GM19238 (cell line): ENCODE measurements around the gene AMZ1.
"Not testable (repeated sequence)": the region's sequence is repeated elsewhere in the genome, so short reads cannot be mapped to it uniquely, and the experiment has no call there.

Experiments used
- DNase-seq: peaks from one replicate; pipeline ENCODE4 v3.0.0; 2011; ENCODE audit warnings: low spot score; ENCODE audit not compliant: insufficient read length

Gene AMZ1

DNA sequence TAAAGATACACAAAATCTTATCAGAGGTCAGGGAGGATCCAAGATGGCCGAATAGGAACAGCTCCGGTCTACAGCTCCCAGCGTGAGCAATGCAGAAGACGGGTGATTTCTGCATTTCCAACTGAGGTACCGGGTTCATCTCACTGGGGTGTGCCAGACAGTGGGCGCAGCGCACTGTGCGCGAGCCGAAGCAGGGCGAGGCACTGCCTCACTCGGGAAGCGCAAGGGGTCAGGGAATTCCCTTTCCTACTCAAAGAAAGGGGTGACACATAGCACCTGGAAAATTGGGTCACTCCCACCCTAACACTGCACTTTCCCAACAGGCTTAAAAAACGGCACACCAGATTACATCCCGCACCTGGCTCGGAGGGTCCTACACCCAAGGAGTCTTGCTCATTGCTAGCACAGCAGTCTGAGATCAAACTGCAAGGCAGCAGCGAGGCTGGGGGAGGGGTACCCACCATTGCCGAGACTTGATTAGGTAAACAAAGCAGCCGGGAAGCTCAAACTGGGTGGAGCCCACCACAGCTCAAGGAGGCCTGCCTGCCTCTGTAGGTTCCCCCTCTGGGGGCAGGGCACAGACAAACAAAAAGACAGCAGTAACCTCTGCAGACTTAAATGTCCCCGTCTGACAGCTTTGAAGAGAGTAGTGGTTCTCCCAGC lies 55.7 kb downstream of the AMZ1 start:
- DNase-seq: not testable (repeated sequence)

DNA sequence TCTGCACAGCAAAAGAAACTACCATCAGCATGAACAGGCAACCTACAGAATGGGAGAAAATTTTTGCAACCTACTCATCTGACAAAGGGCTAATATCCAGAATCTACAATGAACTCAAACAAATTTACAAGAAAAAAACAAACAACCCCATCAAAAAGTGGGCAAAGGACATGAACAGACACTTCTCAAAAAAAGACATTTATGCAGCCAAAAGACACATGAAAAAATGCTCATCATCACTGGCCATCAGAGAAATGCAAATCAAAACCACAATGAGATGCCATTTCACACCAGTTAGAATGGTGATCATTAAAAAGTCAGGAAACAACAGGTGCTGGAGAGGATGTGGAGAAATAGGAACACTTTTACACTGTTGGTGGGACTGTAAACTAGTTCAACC lies 60.7 kb downstream of the AMZ1 start:
- DNase-seq: not testable (repeated sequence)

DNA sequence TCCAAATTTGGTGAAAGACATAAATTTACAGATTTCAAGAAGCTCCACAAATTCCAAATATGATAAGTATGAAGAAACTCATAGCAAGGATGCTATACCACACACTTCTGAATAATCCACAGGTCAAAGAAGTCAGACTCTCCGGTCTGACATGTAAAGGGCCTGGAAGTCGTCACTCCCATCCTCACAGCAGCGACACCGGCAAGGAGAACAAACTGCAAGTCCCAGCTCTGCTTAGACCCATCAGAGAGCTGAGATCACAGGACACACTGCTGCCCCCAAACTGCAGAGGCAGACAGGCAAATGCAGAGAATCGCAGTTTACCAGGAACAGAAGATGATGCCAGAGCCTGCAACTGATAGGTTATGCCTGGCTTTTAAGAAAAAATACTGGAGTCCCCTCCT lies 62.0 kb downstream of the AMZ1 start:
- DNase-seq: no peak

DNA sequence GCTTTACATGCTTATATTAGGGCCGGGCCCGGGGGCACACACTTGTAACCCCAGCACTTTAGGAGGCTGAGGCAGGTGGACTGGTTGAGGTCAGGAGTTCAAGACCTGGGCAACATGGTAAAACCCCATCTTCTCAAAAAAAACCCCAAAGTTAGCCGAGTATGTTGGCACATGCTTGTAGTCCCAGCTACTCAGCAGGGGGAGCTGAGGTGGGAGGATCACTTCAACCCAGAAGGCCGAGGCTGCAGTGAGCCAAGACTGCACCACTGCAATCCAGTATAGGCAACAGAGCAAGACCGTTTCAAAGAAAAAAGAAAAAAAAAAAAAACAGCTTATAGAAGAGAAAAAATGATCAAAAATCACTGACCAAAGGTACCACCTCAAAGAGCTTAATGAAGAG lies 63.1 kb downstream of the AMZ1 start:
- no peak for DNase-seq

DNA sequence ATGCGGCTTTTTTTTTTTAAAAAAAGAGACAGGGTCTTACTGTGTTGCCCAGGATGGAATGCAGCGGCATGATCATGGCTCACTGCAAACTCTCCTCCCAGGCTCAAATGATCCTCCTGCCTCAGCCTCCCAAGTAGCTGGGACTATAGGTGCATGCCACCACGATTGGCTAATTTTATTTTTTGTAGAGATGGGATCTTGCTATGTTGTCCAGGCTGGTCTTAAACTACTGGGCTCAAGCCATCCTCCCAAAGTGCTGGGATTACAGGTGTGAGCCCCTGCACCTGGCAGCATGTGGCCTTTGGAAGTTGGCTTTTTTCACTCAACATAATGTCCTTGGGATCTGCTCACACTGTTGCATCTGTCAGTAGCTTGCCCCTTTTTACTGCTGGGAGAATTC lies 65.1 kb downstream of the AMZ1 start:
- DNase-seq: no peak

DNA sequence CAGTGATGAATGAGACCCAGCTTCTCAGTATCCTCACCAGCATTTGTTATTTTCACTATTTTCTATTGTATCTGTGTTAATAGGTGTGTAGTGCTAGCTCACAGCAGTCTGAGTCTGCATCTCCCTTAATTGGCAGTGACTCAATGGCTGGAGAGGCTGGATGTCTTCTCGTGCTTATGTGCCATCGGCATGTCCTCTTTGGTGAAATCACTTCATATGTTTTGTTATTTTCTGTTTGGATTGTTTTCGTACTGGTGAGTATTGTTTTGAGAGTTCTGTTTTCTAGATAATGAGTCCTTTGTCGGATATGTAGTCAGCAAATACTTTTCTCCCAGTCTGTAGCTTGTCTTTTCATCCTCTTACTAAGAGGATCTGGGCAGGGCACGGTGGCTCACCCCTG lies 66.1 kb downstream of the AMZ1 start:
- DNase-seq: no peak

DNA sequence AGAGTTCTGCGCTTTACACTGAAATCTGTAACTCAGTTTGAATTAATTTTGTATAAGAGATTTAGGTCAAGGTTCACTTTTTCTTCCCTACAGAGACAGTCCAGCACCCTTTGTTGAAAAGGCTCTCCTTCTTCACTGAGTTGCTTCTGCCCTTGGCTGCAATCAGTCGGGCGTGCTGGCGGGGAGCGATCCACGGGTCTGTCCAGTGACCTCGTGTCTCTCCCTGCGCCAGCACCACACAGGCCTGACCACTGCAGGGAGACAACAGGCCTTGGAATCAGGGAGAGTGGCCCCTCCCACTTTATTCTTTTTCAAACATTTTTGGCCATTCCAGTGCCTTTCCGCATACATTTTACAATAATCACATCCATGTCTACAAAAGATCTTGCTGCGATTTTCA lies 66.9 kb downstream of the AMZ1 start:
- no peak for DNase-seq

DNA sequence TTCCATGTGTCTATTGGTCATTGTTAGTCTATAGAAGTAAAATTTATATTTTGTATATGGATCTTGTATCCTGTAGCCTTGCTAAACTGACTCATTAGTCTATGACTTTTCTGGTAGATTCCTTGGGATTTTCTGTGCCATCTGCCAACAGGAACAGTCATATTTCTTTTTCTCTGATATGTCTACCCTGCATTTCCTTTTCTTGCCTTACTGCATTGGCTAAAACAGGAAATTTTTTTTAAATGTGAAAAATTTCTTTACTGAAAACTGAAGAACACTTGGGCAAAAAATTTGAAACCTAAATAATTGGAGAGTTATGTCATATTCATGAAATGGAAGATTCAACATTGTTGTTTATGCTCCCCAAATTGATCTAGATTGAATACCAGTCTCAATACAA lies 67.5 kb downstream of the AMZ1 start:
- DNase-seq: no peak

DNA sequence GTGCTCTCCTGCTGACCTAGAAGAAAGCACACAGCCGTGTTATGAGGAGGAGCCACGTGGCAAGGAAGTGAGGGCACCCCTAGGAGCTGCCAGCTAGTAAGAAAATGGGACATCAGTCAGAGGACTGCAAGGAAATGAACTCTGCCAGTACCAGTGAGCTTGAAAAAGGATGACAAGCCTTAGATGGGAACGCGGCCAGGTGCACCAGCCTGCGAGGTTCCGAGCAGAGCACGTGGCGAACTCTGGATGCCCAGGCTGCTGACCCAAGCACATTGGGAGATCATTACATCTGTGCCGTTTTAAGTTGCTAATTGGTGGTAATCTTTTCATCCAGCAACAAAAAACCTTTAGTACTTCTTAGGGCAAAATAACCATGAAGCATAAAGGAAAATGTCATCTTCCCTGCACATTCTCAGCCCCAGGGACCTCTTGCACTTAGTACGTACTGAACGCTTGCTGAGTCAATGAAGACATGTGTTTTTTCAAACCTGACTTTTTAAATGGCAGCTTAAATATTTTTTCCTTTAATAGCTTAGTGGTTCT lies 69.4 kb downstream of the AMZ1 start:
- DNase-seq: no peak

DNA sequence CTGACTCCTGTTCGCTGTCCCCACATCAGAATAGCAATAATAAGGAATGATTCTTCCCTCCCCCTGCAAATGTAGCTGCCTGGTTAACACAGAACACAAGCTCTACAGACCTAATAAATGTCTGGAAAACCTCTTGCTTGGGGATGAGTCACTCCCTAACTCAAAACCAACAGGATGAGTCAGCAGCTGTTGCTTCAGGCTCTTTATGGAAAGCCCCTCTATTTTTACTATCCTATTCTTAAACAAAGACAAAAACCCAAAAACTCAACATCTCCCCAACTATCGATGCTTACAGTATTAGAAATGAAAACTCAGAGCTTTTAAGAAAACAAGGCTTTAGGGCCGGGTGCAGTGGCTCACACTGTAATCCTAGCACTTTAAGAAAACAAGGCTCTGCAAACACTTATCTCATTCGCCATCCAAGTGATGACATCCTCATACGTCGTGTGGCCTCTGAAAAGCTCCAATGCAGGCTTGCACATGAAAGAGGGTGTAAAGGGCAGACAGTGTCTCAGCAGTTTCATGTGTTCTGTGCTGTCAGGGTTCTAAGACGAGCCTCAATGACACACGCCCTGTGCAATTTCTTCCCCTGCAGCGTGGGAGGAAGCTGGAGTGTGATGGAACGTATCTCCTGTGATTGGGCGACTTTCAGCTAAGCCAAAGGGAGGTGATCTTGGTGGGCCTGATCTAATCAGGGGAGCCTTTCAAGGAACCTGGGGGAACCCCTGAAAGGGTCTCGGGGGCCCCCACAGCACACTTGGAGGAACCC lies 70.1 kb downstream of the AMZ1 start:
- DNase-seq: peak; percentile 28

DNA sequence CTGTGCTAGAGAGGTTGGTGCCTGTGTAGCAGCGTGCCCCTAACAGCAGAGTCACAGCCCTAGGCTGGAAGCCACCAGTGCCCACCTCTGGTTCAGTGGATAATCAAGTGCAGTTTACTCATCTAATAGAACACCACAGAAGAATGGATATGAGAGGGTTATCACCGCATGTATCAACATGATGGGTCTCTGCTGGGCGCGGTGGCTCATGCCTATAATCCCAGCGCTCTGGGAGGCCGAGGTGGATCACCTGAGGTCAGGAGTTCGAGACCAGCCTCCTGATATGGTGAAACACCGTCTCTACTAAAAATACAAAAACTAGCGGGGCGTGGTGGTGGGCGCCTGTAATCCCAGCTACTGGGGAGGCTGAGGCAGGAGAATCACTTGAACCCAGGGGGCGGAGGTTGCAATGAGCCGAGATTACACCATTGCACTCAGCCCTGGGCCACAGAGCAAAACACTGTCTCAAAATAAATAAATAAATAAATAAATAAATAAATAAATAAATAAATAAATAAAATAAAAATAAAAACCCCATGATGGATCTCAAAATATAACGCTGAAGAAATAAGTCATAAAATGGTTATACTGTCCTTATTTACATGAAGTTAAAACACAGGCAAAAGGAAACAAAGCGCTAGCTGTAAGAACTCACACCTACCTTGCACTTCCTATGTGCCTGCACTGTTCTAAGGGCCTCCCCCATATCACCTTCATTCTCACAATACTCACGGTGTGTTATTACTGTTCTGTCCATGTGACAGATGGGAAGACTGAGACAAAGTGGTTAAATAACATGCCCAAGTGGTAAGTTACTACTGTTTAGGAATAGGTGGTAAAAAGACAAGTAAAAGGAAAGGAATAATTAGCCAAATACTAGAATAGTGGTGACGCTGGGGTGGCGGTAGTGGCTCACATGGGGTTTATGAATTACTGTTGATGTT lies 70.9 kb downstream of the AMZ1 start:
- DNase-seq: no peak

DNA sequence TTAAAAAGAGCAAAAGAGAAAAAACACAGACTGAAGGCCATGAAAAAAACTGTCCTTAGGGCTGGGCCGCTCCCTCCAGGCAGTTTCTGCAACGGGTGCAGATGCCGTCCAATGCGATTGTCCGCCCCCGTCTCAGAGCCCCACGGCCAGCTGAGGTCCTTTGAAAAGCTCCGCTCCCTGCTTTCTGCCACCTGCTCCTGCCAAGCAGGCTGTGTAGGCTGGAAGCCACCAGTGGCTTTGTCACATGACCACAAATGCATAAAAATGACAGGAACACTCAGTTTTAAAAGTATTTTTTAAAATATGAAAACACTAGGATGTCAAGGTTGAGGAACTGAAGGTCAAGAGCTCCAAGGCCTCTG lies 71.7 kb downstream of the AMZ1 start:
- no peak for DNase-seq

DNA sequence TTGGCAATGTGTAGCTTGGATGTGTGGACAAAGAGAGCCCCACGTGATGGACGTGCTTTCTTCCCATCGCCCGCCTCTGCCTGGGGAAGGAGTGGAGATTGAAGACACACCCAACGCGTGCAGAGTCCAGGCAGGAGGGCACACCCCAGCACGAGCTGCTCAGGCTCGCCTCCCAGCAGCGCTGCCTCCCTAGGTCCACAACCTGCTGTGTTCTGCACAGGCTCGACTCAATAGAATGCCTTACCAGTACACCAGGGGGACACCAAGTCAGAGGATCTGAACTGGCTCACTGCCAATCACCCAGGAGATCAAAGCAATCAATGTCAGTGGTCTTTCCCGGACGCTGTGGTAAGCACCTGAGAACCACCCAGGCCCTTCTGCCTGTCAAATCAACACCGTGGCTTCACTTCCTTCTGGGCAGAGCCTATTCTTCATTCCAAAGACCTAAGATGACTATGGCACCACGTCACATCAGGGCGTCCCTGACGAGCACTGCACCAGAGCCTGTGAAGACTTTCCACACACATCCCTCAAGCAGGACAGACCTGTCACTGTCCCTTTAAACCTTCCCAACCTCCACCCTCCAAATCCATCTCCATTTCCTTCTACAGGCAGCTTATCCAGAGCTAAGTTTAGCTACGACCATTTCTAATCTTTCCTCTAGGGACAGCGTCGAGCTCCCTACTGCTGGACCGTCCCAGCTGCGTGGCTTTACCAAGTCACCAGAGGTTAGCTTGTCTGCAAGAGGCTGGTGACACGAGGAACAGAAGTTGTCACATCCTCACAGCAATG lies 72.3 kb downstream of the AMZ1 start:
- DNase-seq: no peak

DNA sequence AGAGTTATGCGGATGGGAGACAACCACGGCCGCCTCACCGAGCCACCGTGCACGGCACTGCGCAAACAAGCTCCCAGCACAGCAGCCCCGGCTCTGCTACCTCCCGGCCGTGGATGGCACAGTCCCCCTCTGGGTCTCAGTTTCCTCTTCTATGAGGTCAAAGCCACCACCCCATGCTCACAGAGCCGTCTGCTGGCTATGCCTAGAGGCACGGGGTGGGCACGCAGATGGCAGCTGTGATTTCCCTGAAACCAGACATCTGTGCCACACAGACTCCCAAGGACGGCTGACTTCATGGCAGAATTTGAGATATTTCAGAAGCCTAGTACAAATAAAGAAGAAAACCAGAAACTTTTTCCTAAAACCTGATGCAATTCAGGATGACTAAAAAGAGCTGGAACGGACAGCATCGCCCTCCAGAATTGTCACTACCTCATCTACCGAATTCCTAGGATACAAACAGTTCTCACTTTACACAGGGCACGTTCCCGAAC lies 73.2 kb downstream of the AMZ1 start:
- DNase-seq: no peak

DNA sequence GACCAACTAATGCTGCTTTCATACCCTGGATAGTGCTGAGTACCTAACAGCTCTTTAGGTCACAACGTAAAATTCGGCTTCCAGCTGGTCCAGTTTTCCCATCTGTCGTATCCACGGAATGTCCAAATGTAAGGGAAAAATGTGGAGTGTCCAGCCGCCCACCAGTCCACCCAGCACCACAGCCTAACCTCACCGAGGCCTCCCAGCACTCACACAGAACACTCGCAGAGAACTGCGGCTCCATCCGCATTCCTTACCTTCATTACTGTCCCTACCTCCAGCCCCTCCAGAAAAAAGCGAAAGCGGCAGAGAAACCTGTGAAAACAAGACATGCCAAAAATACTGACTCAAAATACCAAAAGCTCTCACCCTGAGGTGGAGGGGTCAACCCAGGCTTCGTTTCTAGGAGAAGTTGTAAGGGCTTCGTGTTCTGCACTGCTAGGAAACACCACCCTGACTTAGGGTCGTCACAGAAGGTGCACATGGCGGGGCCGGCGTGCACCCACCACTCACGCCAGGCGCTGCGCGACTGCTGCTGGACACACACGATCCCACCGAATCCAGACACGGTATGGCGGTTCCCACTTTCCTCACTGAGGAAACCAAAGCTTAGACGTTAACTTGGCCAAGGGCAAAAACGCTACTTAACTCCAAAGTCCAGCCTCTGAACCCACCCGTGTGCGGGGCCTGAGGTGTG lies 73.9 kb downstream of the AMZ1 start:
- no peak for DNase-seq

DNA sequence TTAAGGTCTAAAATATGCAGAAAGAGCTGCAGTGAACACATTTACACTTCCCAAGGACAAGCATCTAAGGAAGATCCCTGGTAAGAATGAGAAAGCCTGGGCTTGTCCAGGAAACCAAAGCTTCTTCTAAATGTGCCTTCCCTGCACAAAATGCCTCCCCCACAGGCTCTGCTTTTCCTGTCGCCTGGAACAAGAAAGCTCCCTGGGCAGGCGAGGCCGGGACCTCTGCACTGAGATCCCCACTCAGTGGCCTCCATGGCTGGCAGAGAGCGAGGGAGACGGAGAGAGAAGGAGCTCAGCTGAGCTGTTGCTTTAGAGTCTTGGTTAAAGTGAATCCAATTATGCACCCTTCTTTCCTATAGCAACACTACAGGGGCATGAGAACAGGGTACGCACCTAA lies 75.6 kb downstream of the AMZ1 start:
- DNase-seq: no peak

DNA sequence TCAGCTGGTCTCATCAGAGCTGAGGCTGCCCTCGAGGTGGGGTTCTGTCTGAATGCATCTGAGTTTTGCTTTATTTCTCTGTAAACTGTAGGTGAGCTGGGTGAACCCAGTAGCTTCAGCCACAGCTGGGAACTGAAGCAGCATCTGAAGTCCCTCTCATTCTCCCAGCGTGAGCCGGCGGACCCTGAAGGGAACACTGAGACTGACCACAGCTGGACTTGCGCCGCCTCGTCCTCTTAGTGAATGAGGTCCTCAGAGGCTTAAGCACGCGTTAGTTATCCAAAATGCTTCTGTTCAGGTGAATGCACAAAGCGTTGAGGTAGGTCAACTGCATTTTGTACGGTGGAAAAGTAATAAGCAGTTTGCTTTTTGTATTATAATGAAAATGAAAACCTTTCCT lies 76.6 kb downstream of the AMZ1 start:
- DNase-seq: no peak
